ENCODE measurements around the gene ZNF185. TPM values are rescaled to one million over a fixed set of nuclear protein-coding genes. Genes with fewer than 3 reads are reported as not detected.

The ZNF185 gene
- total RNA-seq, 1 experiment from 2014 or later = 24.3 TPM

DNA sequence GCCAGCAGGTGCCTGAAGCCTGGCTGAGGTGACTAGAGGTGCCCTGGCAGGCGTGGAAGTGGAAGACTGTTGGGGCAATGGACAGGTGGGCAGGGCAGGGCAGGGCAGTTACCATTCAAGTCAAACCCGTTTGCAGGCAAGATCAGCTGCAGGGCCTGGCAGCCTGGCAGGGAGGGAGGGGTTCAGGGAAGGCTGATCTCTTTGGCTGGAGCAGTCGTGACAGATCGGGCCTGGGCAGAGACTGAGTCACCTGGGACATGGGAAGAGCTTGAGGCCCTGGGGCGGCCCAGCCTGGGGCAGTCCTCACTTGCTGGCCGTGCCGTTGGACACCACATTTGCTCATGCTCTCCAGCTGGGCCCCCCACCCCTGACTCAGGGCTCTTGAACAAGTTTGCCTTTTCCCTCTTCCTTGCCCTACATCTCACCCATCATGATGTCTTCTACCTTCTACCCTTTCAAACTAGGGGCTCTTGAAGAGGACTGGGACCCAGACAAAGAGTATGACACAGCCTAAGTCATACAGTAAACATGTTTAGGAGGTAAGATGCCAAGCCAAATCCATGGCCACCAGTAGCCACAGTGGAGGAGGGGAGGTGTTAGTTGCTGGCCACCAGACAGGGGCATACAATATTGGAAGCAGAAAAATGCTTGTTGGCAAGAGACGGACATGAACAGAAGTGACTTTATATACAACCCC lies 2.0 kb upstream of the ZNF185 start:
- peak; percentile 84 for DNase-seq

DNA sequence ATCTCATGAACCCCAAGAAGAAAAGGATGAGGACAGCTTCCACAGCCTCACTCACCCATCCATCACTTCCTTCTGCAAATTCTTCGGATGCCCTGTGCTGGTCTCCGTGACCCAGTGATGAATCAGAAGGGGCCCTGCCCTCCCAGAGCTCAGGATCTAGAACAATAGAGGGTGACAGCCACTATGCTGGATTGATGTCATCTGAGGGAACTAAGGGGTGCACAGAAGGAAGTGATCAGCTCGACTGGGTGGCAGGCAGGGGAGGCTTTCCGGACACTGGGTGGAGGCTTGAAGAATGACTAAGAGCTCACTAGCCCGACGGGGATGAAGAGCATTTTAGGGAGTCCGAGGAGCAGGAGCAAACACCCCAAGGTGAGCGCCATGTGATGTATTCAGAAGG lies 1.4 kb upstream of the ZNF185 start:
- TF ChIP-seq, protein P1, sequence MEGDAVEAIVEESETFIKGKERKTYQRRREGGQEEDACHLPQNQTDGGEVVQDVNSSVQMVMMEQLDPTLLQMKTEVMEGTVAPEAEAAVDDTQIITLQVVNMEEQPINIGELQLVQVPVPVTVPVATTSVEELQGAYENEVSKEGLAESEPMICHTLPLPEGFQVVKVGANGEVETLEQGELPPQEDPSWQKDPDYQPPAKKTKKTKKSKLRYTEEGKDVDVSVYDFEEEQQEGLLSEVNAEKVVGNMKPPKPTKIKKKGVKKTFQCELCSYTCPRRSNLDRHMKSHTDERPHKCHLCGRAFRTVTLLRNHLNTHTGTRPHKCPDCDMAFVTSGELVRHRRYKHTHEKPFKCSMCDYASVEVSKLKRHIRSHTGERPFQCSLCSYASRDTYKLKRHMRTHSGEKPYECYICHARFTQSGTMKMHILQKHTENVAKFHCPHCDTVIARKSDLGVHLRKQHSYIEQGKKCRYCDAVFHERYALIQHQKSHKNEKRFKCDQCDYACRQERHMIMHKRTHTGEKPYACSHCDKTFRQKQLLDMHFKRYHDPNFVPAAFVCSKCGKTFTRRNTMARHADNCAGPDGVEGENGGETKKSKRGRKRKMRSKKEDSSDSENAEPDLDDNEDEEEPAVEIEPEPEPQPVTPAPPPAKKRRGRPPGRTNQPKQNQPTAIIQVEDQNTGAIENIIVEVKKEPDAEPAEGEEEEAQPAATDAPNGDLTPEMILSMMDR (IDR thresholded peaks at IDR 0.05; ENCODE audit: unreplicated experiment) = no peak
- Mint-ChIP-seq H3K4me3 (ENCODE audit: low read depth, unreplicated experiment) (peak overlapping the region; percentile 59), H3K4me1 (ENCODE audit: low read depth, unreplicated experiment) (peaks cover 40% of the 10 kb centered on the region), H3K27ac (ENCODE audit: unreplicated experiment) (peak overlapping the region; percentile 90), H3K27me3 (ENCODE audit: unreplicated experiment) (peaks cover 3% of the 10 kb centered on the region), H3K9me3 (ENCODE audit: low read depth, unreplicated experiment) (no peaks in the 10 kb centered on the region), H3K36me3 (ENCODE audit: insufficient read depth, unreplicated experiment) (peaks cover 12% of the 10 kb centered on the region)
- intact Hi-C loops (cut with micrococcal nuclease; ENCODE audit: unreplicated experiment) = no loop called here
- CTCF ChIA-PET = interaction anchor here (0.5 to 0.6 kb wide), 2 partner anchors 13 to 45 kb away, joined by 3 to 4 read pairs; no protein-coding TSS in a partner anchor
- BruUV-seq (replicated peaks) = no TSS peak
- DNase-seq = peak; percentile 52

More for the DNA sequence above, 2.0 kb upstream of the ZNF185 start:
- intact Hi-C loops (cut with micrococcal nuclease; ENCODE audit: unreplicated experiment) = no loop called here
- H3K27ac Mint-ChIP-seq (ENCODE audit: unreplicated experiment) = peak overlapping the region; percentile 90
- no TSS peak for BruUV-seq (replicated peaks)
- peaks cover 12% of the 10 kb centered on the region for H3K36me3 Mint-ChIP-seq (ENCODE audit: insufficient read depth, unreplicated experiment)
- TF ChIP-seq, protein P1 (IDR thresholded peaks at IDR 0.05; ENCODE audit: unreplicated experiment) = no peak
- peak overlapping the region; percentile 59 for H3K4me3 Mint-ChIP-seq (ENCODE audit: low read depth, unreplicated experiment)
- CTCF ChIA-PET = interaction anchor here (0.6 kb wide), 1 partner anchor 46 kb away, joined by 3 read pairs; no protein-coding TSS in a partner anchor
- peaks cover 40% of the 10 kb centered on the region for H3K4me1 Mint-ChIP-seq (ENCODE audit: low read depth, unreplicated experiment)
- no peaks in the 10 kb centered on the region for H3K9me3 Mint-ChIP-seq (ENCODE audit: low read depth, unreplicated experiment)
- H3K27me3 Mint-ChIP-seq (ENCODE audit: unreplicated experiment) = peaks cover 9% of the 10 kb centered on the region

DNA sequence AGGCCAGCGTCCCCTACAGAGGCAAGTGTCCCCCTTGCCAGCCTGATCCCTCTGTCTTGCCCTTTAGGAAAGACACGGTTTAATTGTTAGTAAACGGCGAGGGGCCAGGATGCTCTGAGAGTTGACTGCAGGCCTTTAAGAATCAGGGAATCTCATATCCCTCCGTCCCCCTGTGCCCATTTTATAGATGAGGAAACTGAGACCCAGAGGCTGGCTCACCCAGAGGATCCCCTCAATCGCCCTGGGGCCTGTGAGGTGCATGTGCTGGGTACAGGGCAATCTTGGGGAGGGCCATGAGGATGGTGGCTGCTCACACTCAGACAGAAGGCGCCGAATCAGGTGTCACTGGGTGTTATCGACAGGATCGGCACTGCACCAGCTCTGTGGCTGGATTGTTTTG lies 575 bp downstream of the ZNF185 start:
- peaks cover 12% of the 10 kb centered on the region for H3K36me3 Mint-ChIP-seq (ENCODE audit: insufficient read depth, unreplicated experiment)
- peaks cover 40% of the 10 kb centered on the region for H3K4me1 Mint-ChIP-seq (ENCODE audit: low read depth, unreplicated experiment)
- TF ChIP-seq, protein P1 (IDR thresholded peaks at IDR 0.05; ENCODE audit: unreplicated experiment) = no peak
- no peak overlapping the region for H3K27ac Mint-ChIP-seq (ENCODE audit: unreplicated experiment)
- DNase-seq = no peak
- H3K4me3 Mint-ChIP-seq (ENCODE audit: low read depth, unreplicated experiment) = peak overlapping the region; percentile 36
- CTCF ChIA-PET = interaction anchor here (0.6 kb wide), 1 partner anchor 578 kb away, joined by 4 read pairs; no protein-coding TSS in a partner anchor
- TSS peak; percentile 59 for BruUV-seq (replicated peaks)
- no peaks in the 10 kb centered on the region for H3K27me3 Mint-ChIP-seq (ENCODE audit: unreplicated experiment)
- intact Hi-C loops (cut with micrococcal nuclease; ENCODE audit: unreplicated experiment) = no loop called here
- no peaks in the 10 kb centered on the region for H3K9me3 Mint-ChIP-seq (ENCODE audit: low read depth, unreplicated experiment)

DNA sequence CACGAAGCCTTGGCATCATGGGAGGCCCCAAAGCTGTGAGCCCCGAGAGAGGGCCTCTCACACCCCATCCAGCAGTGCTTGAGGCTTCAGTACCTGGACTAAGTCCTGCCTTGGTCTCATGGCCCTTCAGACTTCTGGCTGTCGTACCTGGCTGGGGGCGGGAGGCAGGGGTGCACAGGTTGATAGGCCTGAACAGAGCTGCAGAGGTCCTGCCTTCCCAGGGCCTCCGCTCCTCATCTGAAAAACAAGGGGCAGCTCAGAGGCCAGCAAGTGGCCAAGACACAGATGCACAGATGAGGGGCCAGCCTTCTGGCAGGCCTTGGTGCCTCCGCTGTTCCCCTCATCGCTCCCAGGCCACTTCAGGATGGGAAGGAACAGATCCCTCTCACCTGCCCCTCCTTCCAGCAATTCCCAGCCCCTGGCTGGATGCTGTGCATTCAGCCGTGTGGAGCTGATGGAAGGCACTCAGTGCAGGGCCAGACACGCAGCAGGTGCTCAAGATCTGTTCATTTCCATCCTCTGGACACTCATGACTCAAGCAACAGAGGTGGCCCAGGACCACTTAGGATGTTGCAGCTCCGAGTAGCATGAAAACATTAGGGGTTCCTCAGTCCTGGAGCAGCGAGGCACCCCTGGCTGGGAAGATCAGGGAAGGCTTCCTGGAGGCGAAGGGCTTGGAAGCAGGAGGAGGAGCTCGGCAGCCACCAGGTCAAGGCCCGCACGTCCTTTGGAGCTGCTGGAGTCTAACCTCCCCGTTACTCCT lies 1.4 kb downstream of the ZNF185 start:
- Mint-ChIP-seq H3K36me3 (ENCODE audit: insufficient read depth, unreplicated experiment) (peaks cover 12% of the 10 kb centered on the region), H3K9me3 (ENCODE audit: low read depth, unreplicated experiment) (no peaks in the 10 kb centered on the region), H3K27me3 (ENCODE audit: unreplicated experiment) (no peaks in the 10 kb centered on the region), H3K4me1 (ENCODE audit: low read depth, unreplicated experiment) (peaks cover 35% of the 10 kb centered on the region), H3K27ac (ENCODE audit: unreplicated experiment) (no peak overlapping the region), H3K4me3 (ENCODE audit: low read depth, unreplicated experiment) (peak overlapping the region; percentile 36)
- no TSS peak for BruUV-seq (replicated peaks)
- DNase-seq = no peak
- TF ChIP-seq, protein P1 (IDR thresholded peaks at IDR 0.05; ENCODE audit: unreplicated experiment) = no peak
- CTCF ChIA-PET = no interaction called here
- intact Hi-C loops (cut with micrococcal nuclease; ENCODE audit: unreplicated experiment) = no loop called here
